ENCODE results near the gene ANAPC15. TPM values are rescaled to one million over a fixed set of nuclear protein-coding genes. Genes with fewer than 3 reads are reported as not detected.
"Not testable (repeated sequence)": the region's sequence is repeated elsewhere in the genome, so short reads cannot be mapped to it uniquely, and the experiment has no call there.

The ANAPC15 gene
- total RNA-seq, 2 experiments from 2014 or later = 70.4 to 71.8 TPM

GRCh38 chr11:72136684-72137262, 24.3 kb upstream of the ANAPC15 start:
- Mint-ChIP-seq H3K4me3 (no peak overlapping the region), H3K27me3 (peaks cover 20% of the 10 kb centered on the region), H3K9me3 (no peaks in the 10 kb centered on the region), H3K36me3 (no peaks in the 10 kb centered on the region), H3K4me1 (peaks cover 5% of the 10 kb centered on the region), H3K27ac (no peak overlapping the region)
- no peak for DNase-seq

- H3K4me3 Mint-ChIP-seq = no peak overlapping the region
- H3K9me3 Mint-ChIP-seq = no peaks in the 10 kb centered on the region
- DNase-seq = no peak
- peaks cover 3% of the 10 kb centered on the region for H3K4me1 Mint-ChIP-seq
- H3K36me3 Mint-ChIP-seq = no peaks in the 10 kb centered on the region
- H3K27me3 Mint-ChIP-seq = peaks cover 16% of the 10 kb centered on the region
- no peak overlapping the region for H3K27ac Mint-ChIP-seq
These were observed 23.6 kb upstream of the ANAPC15 start for GRCh38 chr11:72135891-72136683.

GRCh38 chr11:72135473-72135872, 23.0 kb upstream of the ANAPC15 start, which contains the start of gene FOLR3:
Gene FOLR3 (plus strand): TSS chr11:72135725. CDS start chr11:72135953, 228 bp downstream.
- H3K27me3 Mint-ChIP-seq = peaks cover 12% of the 10 kb centered on the region
- H3K36me3 Mint-ChIP-seq, H3K27ac Mint-ChIP-seq, H3K4me1 Mint-ChIP-seq, H3K9me3 Mint-ChIP-seq, DNase-seq, H3K4me3 Mint-ChIP-seq: not testable (repeated sequence)

GRCh38 chr11:72132646-72133045, 20.2 kb upstream of the ANAPC15 start:
- DNase-seq = no peak
- no peaks in the 10 kb centered on the region for H3K4me1 Mint-ChIP-seq
- H3K27ac Mint-ChIP-seq = no peak overlapping the region
- peaks cover 11% of the 10 kb centered on the region for H3K9me3 Mint-ChIP-seq
- H3K27me3 Mint-ChIP-seq = peaks cover 12% of the 10 kb centered on the region
- peaks cover 3% of the 10 kb centered on the region for H3K36me3 Mint-ChIP-seq
- no peak overlapping the region for H3K4me3 Mint-ChIP-seq

- H3K36me3 Mint-ChIP-seq = peaks cover 4% of the 10 kb centered on the region
- peaks cover 12% of the 10 kb centered on the region for H3K27me3 Mint-ChIP-seq
- H3K27ac Mint-ChIP-seq = no peak overlapping the region
These were observed 16.9 kb upstream of the ANAPC15 start for GRCh38 chr11:72129381-72129780.

DNA sequence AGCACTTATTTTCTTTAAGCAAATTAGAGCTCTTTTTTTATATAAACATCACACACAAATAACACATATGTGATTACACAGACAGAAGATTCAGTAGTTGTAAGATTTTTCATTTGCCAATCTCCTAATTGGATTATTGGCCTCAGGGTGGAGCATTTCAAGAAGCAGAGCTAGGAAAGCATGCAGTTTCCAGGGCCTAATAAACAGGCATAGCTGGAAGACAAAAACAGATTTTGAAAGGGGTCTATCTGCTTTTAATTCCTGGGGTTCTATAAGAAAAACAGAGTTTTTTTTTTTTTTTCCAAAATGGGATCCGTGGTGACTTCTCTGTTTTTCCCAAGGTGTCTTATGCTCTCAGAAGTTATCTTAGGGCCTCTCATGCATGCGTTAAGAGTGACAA, 15.4 kb upstream of the ANAPC15 start:
- H3K27me3 Mint-ChIP-seq = peaks cover 7% of the 10 kb centered on the region
- H3K9me3 Mint-ChIP-seq = peaks cover 11% of the 10 kb centered on the region
- no peak overlapping the region for H3K27ac Mint-ChIP-seq
- H3K36me3 Mint-ChIP-seq = peaks cover 4% of the 10 kb centered on the region
- H3K4me1 Mint-ChIP-seq = no peaks in the 10 kb centered on the region
- H3K4me3 Mint-ChIP-seq = no peak overlapping the region
- no peak for DNase-seq

More at GRCh38 chr11:72129381-72129780, 16.9 kb upstream of the ANAPC15 start:
- H3K9me3 Mint-ChIP-seq = peaks cover 11% of the 10 kb centered on the region
- no peak overlapping the region for H3K4me3 Mint-ChIP-seq
- no peak for DNase-seq
- no peaks in the 10 kb centered on the region for H3K4me1 Mint-ChIP-seq

- H3K9me3 Mint-ChIP-seq = peaks cover 11% of the 10 kb centered on the region
- peaks cover 4% of the 10 kb centered on the region for H3K36me3 Mint-ChIP-seq
- H3K4me1 Mint-ChIP-seq = no peaks in the 10 kb centered on the region
- H3K27me3 Mint-ChIP-seq = peaks cover 2% of the 10 kb centered on the region
- DNase-seq = no peak
- H3K4me3 Mint-ChIP-seq = no peak overlapping the region
- H3K27ac Mint-ChIP-seq = no peak overlapping the region
These were observed 13.5 kb upstream of the ANAPC15 start for GRCh38 chr11:72125956-72126355.

DNA sequence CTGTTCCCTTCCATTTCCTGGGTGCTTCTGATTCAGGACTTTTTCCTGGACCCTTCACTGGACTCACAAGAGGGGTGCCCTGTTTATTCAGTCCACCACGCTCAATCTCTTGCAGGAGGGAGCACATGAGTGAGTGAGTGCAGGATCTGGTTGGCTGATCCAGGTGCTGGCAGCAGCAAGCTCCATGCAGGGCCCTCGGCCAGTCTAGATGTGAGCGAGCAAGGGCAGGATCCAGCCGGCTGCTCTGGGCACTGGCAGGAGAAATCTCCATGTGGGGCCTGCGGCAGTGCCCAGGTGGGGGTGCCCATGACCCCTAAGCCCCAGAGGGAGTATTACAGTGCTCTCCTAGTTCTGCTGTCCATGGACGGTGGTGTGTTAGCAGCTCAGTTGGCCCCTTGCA, 11.6 kb upstream of the ANAPC15 start:
- peaks cover 9% of the 10 kb centered on the region for H3K9me3 Mint-ChIP-seq
- H3K27me3 Mint-ChIP-seq = peaks cover 7% of the 10 kb centered on the region
- no peaks in the 10 kb centered on the region for H3K4me1 Mint-ChIP-seq
- DNase-seq = no peak
- H3K4me3 Mint-ChIP-seq = no peak overlapping the region
- no peak overlapping the region for H3K27ac Mint-ChIP-seq
- H3K36me3 Mint-ChIP-seq = peaks cover 4% of the 10 kb centered on the region

- H3K27ac Mint-ChIP-seq = no peak overlapping the region
- H3K4me3 Mint-ChIP-seq = no peak overlapping the region
- H3K4me1 Mint-ChIP-seq = no peaks in the 10 kb centered on the region
- peaks cover 2% of the 10 kb centered on the region for H3K36me3 Mint-ChIP-seq
- H3K27me3 Mint-ChIP-seq = peaks cover 12% of the 10 kb centered on the region
- peaks cover 3% of the 10 kb centered on the region for H3K9me3 Mint-ChIP-seq
- DNase-seq = no peak
These were observed 10.7 kb upstream of the ANAPC15 start for GRCh38 chr11:72123117-72123653.

GRCh38 chr11:72122607-72123006, 10.1 kb upstream of the ANAPC15 start:
- Mint-ChIP-seq H3K4me1 (no peaks in the 10 kb centered on the region), H3K4me3 (no peak overlapping the region), H3K27me3 (peaks cover 12% of the 10 kb centered on the region), H3K27ac (no peak overlapping the region), H3K36me3 (peaks cover 2% of the 10 kb centered on the region), H3K9me3 (no peaks in the 10 kb centered on the region)
- DNase-seq = no peak

DNA sequence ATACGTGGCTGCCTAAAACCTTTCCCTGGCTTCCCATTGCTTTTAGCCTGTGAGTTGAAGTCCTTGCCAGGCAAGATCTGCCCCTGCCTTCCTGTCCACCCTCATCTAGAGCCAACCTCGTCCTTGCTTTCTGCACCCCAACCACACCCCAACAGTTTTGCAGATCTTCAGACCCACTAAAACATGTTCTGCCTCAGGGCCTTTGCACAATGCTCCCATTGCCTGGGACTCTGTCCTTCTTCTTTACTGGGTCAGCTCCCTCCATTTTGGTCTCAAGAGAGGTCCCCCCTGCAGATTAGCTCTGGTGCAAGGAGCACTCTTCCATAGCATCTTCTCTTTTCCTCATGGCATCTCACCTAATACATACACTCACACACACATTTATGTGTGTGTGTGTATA, 8.4 kb upstream of the ANAPC15 start:
- no peak for DNase-seq
- H3K4me3 Mint-ChIP-seq = no peak overlapping the region
- H3K9me3 Mint-ChIP-seq = no peaks in the 10 kb centered on the region
- peaks cover 12% of the 10 kb centered on the region for H3K27me3 Mint-ChIP-seq
- H3K36me3 Mint-ChIP-seq = peaks cover 2% of the 10 kb centered on the region
- H3K27ac Mint-ChIP-seq = no peak overlapping the region
- no peaks in the 10 kb centered on the region for H3K4me1 Mint-ChIP-seq

- Mint-ChIP-seq H3K4me1 (no peaks in the 10 kb centered on the region), H3K4me3 (no peak overlapping the region)
- no peak for DNase-seq
These were observed 6.7 kb upstream of the ANAPC15 start for GRCh38 chr11:72119198-72119597.

DNA sequence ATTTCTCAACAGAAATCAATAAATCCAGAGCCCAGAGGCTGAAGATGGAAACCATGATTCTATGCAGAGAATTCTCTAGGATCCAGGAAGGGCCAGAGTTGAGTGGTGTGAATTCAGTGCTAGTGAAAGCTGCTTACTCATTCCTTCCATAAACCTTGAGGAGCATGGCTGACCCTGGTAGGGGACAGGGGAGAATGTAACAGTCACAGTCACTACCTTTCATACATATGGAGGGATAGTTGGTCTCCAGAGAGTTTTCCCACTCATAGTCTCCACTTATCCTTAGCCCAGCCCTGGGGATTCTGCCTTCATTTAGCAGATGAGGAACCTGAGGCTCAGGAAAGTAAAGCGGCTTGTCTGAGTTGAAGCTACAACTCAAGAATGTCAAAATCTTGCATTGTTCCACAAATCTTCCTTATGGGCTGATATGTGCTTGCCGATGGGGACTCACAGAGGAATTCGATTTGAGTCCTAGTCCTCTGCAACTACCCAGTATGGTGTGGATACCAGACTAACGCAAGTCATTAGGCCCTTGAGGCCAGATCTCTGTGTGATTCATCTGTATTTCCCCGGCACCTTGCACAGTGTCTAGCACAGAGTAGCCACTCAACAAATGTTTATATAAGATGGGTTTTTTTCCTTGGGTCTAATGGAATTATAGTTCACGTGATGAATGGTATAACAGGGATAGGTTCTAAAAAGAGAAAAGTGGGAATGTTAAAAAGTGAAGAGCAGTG, 3.7 kb upstream of the ANAPC15 start:
- Mint-ChIP-seq H3K27me3 (peaks cover 12% of the 10 kb centered on the region), H3K27ac (no peak overlapping the region), H3K36me3 (no peaks in the 10 kb centered on the region), H3K9me3 (no peaks in the 10 kb centered on the region), H3K4me3 (no peak overlapping the region), H3K4me1 (peaks cover 14% of the 10 kb centered on the region)
- DNase-seq = no peak

More at GRCh38 chr11:72119198-72119597, 6.7 kb upstream of the ANAPC15 start:
- Mint-ChIP-seq H3K9me3 (no peaks in the 10 kb centered on the region), H3K36me3 (no peaks in the 10 kb centered on the region), H3K27ac (no peak overlapping the region), H3K27me3 (peaks cover 12% of the 10 kb centered on the region)

- Mint-ChIP-seq H3K4me1 (peaks cover 18% of the 10 kb centered on the region), H3K36me3 (peaks cover 6% of the 10 kb centered on the region), H3K4me3 (no peak overlapping the region), H3K27ac (no peak overlapping the region), H3K27me3 (peaks cover 6% of the 10 kb centered on the region), H3K9me3 (no peaks in the 10 kb centered on the region)
- no peak for DNase-seq
These were observed 2.1 kb upstream of the ANAPC15 start for GRCh38 chr11:72114570-72114969.

All from activated naive CD8-positive, alpha-beta T cell treated with anti-CD3 and anti-CD28 coated beads for 36 hours (primary cell).